Mesenchymal stem cell (in vitro differentiated cells and primary cell): ENCODE measurements around the gene REXO4.

Source experiments
- DNase-seq: peaks from one replicate; pipeline ENCODE4 v3.0.0-alpha.2; 2013
- H2AFZ ChIP-seq: one replicate; pipeline ENCODE4 v1.6.1; 2013; ENCODE audit warnings: low read depth, mild to moderate bottlenecking, control low read depth, inconsistent platforms, low read length, moderate library complexity
- H2AK5ac ChIP-seq: 2 replicates; pipeline ENCODE4 v1.6.1; 2013; ENCODE audit warnings: low read length, moderate library complexity, mild to moderate bottlenecking, inconsistent platforms; ENCODE audit not compliant: severe bottlenecking
- H2BK120ac ChIP-seq: one replicate; pipeline ENCODE4 v1.6.1; 2013; ENCODE audit warnings: low read depth, mild to moderate bottlenecking, inconsistent platforms, low read length, moderate library complexity
- H2BK12ac ChIP-seq, 2 experiments: one replicate each; pipeline ENCODE4 v1.6.1; 2013; ENCODE audit warnings: inconsistent platforms in 2 of 2, low read length in 2 of 2, mild to moderate bottlenecking in 2 of 2, moderate library complexity in 2 of 2, control low read depth in 1 of 2
- H2BK15ac ChIP-seq: one replicate; pipeline ENCODE4 v1.6.1; 2013; ENCODE audit warnings: mild to moderate bottlenecking, low read depth, inconsistent platforms; ENCODE audit not compliant: poor library complexity, severe bottlenecking
- H2BK5ac ChIP-seq: 2 replicates; pipeline ENCODE4 v1.6.1; 2013; ENCODE audit warnings: low read depth, mild to moderate bottlenecking, low read length, control low read depth, inconsistent platforms; ENCODE audit not compliant: poor library complexity, severe bottlenecking
- H3K14ac ChIP-seq, 2 experiments: one replicate each; pipeline ENCODE4 v1.6.1; 2013; ENCODE audit warnings: inconsistent platforms in 2 of 2, low read length in 2 of 2, control low read depth in 1 of 2, mild to moderate bottlenecking in 1 of 2, moderate library complexity in 1 of 2
- H3K18ac ChIP-seq, 2 experiments: one replicate each; pipeline ENCODE4 v1.6.1; 2013; ENCODE audit warnings: inconsistent platforms in 2 of 2, low read length in 2 of 2, control low read depth in 1 of 2, low read depth in 1 of 2, mild to moderate bottlenecking in 1 of 2
- H3K23ac ChIP-seq, 2 experiments: one replicate each; pipeline ENCODE4 v1.6.1; 2013; ENCODE audit warnings: inconsistent platforms in 2 of 2, low read length in 2 of 2, mild to moderate bottlenecking in 2 of 2, moderate library complexity in 2 of 2, control low read depth in 1 of 2
- H3K27ac ChIP-seq: 2 replicates; pipeline ENCODE4 v1.5.1; 2013; ENCODE audit warnings: mild to moderate bottlenecking, moderate library complexity, low read length, control low read depth, inconsistent platforms; ENCODE audit not compliant: poor library complexity, severe bottlenecking
- H3K27me3 ChIP-seq, 2 experiments: 2 replicates each; pipeline versions ENCODE4 v1.6.1 to v1.7.0; 2013; ENCODE audit warnings: low read length in 2 of 2, mild to moderate bottlenecking in 2 of 2, moderate library complexity in 2 of 2, control low read depth in 1 of 2, inconsistent platforms in 1 of 2; ENCODE audit not compliant: control insufficient read depth in 1 of 2, insufficient read depth in 1 of 2
- H3K36me3 ChIP-seq, 2 experiments: 2 replicates each; pipeline versions ENCODE4 v1.6.1 to v1.7.0; 2013; ENCODE audit warnings: low read length in 2 of 2, control low read depth in 1 of 2, inconsistent platforms in 1 of 2, low read depth in 1 of 2, mild to moderate bottlenecking in 1 of 2; ENCODE audit not compliant: insufficient read depth in 2 of 2, control insufficient read depth in 1 of 2
- H3K4ac ChIP-seq, 2 experiments: one replicate each; pipeline ENCODE4 v1.6.1; 2013; ENCODE audit warnings: inconsistent platforms in 2 of 2, low read length in 2 of 2, mild to moderate bottlenecking in 2 of 2, moderate library complexity in 2 of 2, control low read depth in 1 of 2, low read depth in 1 of 2
- H3K4me1 ChIP-seq: 2 replicates; pipeline ENCODE4 v1.6.1; 2013; ENCODE audit warnings: low read depth, low read length, control low read depth; ENCODE audit not compliant: control insufficient read depth, insufficient read depth
- H3K4me2 ChIP-seq: 2 replicates; pipeline ENCODE4 v1.6.1; 2013; ENCODE audit warnings: low read length, mild to moderate bottlenecking, inconsistent platforms; ENCODE audit not compliant: poor library complexity, severe bottlenecking
- H3K4me3 ChIP-seq, 2 experiments: 2 replicates each; pipeline versions ENCODE4 v1.5.1 to v1.7.0; 2013; ENCODE audit warnings: low read length in 2 of 2, mild to moderate bottlenecking in 2 of 2, control low read depth in 1 of 2, low read depth in 1 of 2; ENCODE audit not compliant: insufficient read depth in 1 of 2
- H3K79me1 ChIP-seq: replicated peaks from 2 replicates; pipeline ENCODE4 v1.6.1; 2013; ENCODE audit warnings: mild to moderate bottlenecking, control low read depth, low read length, inconsistent platforms; ENCODE audit not compliant: poor library complexity, severe bottlenecking
- H3K9ac ChIP-seq: 2 replicates; pipeline ENCODE4 v1.7.0; 2013; ENCODE audit warnings: mild to moderate bottlenecking, low read length, moderate library complexity
- H3K9me3 ChIP-seq: 2 replicates; pipeline ENCODE4 v1.7.0; 2013; ENCODE audit warnings: mild to moderate bottlenecking, low read length; ENCODE audit not compliant: control insufficient read depth
- H4K8ac ChIP-seq: one replicate; pipeline ENCODE4 v1.6.1; 2013; ENCODE audit warnings: inconsistent platforms, mild to moderate bottlenecking, low read length, moderate library complexity
- H4K91ac ChIP-seq: one replicate; pipeline ENCODE4 v1.6.1; 2013; ENCODE audit warnings: mild to moderate bottlenecking, low read length, inconsistent platforms
- WGBS: methylation state at CpG from one replicate; pipeline ENCODE4 v1.1.7; 2013; ENCODE audit warnings: mixed read lengths; 5-methylcytosine and 5-hydroxymethylcytosine counted together

REXO4 gene

DNA sequence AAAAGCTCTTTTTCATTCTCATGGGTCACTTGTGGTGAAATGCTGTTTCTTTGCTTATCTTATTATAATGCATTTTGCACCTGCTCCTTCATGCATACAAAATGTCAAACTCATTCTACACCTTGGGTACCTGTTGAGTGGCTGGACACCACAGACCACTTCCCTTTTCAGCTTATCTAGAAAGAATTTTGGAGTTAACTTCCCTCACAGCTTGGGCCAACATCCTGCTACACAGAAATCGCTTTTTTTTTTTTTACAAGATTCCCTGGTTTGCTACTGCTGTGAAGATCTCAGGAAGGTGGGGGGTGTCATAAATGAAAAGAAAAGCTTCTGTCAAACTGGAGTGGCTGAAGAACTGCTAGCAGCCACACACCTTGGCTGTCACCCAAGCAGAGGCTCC lies 2.6 kb downstream of the REXO4 start:
- Histone ChIP-seq H2BK5ac (no peak overlapping the region), H2BK120ac (no peak overlapping the region), H4K8ac (no peak overlapping the region), H2BK15ac (no peak overlapping the region), H3K4me2 (no peak overlapping the region), H3K18ac (no peak overlapping the region), H3K36me3 (peaks cover 44 to 59% of the 10 kb centered on the region in 2 experiments), H3K9me3 (no peaks in the 10 kb centered on the region), H4K91ac (no peak overlapping the region), H3K14ac (no peak overlapping the region), H3K9ac (no peak overlapping the region), H3K4me1 (peaks cover 12% of the 10 kb centered on the region), H3K79me1 (peaks cover 33% of the 10 kb centered on the region), H2AFZ (no peak overlapping the region), H3K4ac (no peak overlapping the region), H3K27ac (no peak overlapping the region), H2AK5ac (no peak overlapping the region), H3K4me3 (no peak overlapping the region), H3K27me3 (no peaks in the 10 kb centered on the region), H3K23ac (no peak overlapping the region), H2BK12ac (no peak overlapping the region)
- WGBS = 86% methylated on average over 1 of the region's 1 CpG
- no peak for DNase-seq

GRCh38 chr9:133408042-133408441 lies 9.8 kb downstream of the REXO4 start:
- Histone ChIP-seq H4K8ac (no peak overlapping the region), H3K9ac (no peak overlapping the region), H3K36me3 (peaks cover 69 to 85% of the 10 kb centered on the region in 2 experiments), H3K27me3 (no peaks in the 10 kb centered on the region), H3K27ac (no peak overlapping the region), H3K14ac (no peak overlapping the region), H2BK15ac (no peak overlapping the region), H3K4me2 (no peak overlapping the region), H3K9me3 (no peaks in the 10 kb centered on the region), H3K4me1 (peaks cover 5% of the 10 kb centered on the region), H3K4ac (no peak overlapping the region), H2BK5ac (no peak overlapping the region), H2BK12ac (no peak overlapping the region), H2BK120ac (no peak overlapping the region), H2AK5ac (no peak overlapping the region), H2AFZ (no peak overlapping the region), H3K18ac (no peak overlapping the region), H3K79me1 (peaks cover 36% of the 10 kb centered on the region), H4K91ac (no peak overlapping the region), H3K23ac (no peak overlapping the region), H3K4me3 (no peak overlapping the region)
- WGBS = no CpG with 5 or more reads among the region's 1 CpG
- no peak for DNase-seq

DNA sequence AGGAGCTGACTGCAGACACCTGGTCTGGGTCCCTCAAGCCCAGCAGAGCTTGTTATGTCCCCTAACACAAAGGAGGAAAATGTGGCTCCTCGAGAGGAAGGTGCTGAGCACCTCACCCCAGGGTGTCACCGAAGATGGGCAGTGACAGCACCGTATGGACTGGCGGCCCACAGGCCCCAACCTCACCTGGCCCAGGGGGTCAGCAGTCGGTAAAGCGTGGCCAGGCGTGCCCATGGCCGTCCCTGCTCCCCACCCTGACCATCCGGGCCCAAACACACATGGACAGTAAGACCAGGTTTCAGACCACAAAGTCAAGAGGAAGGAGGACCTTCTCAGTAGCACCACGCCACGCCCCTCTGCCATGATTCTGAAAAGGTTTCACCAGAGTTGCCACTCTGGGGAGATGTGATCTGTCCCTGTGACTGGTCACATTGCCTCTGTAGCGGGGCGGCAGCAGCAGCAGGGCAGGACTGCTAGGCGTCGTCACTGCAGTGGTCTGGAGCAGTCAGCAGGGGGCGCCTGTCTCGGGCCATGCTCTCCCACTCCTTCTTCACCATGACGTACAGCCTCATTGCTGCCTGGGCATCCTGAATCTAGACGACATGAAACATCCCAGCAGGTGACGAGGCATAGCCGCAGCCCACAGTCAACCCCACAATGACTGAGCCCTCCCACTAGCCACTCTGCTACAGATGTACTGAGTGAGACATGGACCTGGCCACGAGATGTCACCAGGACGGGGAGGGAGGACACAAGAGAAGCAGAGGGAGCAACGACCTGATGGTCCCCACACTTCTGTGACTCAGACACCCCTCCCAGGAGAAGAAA lies 11.1 kb downstream of the REXO4 start:
- H2BK120ac ChIP-seq = no peak overlapping the region
- no peak overlapping the region for H3K14ac ChIP-seq
- peaks cover 7% of the 10 kb centered on the region for H3K4me1 ChIP-seq
- peaks cover 25% of the 10 kb centered on the region for H3K79me1 ChIP-seq
- H2AK5ac ChIP-seq = no peak overlapping the region
- no peak overlapping the region for H2AFZ ChIP-seq
- peak overlapping the region in 1 of 2 experiments; percentile 75 for H2BK12ac ChIP-seq
- no peak overlapping the region for H3K27ac ChIP-seq
- H4K8ac ChIP-seq = peak overlapping the region; percentile 57
- H3K9ac ChIP-seq = peak overlapping the region; percentile 29
- H3K18ac ChIP-seq = no peak overlapping the region
- H2BK15ac ChIP-seq = peak overlapping the region; percentile 12
- H3K9me3 ChIP-seq = no peaks in the 10 kb centered on the region
- H3K4me2 ChIP-seq = no peak overlapping the region
- no peak overlapping the region for H3K4me3 ChIP-seq
- peak; percentile 79 for DNase-seq
- peaks cover 61 to 83% of the 10 kb centered on the region in 2 experiments for H3K36me3 ChIP-seq
- H3K4ac ChIP-seq = no peak overlapping the region
- no peak overlapping the region for H2BK5ac ChIP-seq
- no peaks in the 10 kb centered on the region for H3K27me3 ChIP-seq
- no peak overlapping the region for H3K23ac ChIP-seq
- peak overlapping the region; percentile 63 for H4K91ac ChIP-seq
- WGBS = 57% methylated on average over 24 of the region's 24 CpGs

- no peaks in the 10 kb centered on the region for H3K27me3 ChIP-seq
- no peak overlapping the region for H2BK120ac ChIP-seq
- no peak overlapping the region for H3K4me3 ChIP-seq
- H4K8ac ChIP-seq = no peak overlapping the region
- H3K9ac ChIP-seq = peak overlapping the region; percentile 51
- no peak overlapping the region for H2AK5ac ChIP-seq
- peak; percentile 32 for DNase-seq
- no peaks in the 10 kb centered on the region for H3K9me3 ChIP-seq
- H2BK5ac ChIP-seq = no peak overlapping the region
- no peak overlapping the region for H2BK12ac ChIP-seq
- peaks cover 54 to 80% of the 10 kb centered on the region in 2 experiments for H3K36me3 ChIP-seq
- H3K14ac ChIP-seq = no peak overlapping the region
- H2AFZ ChIP-seq = no peak overlapping the region
- peaks cover 7% of the 10 kb centered on the region for H3K4me1 ChIP-seq
- H3K79me1 ChIP-seq = peaks cover 18% of the 10 kb centered on the region
- H2BK15ac ChIP-seq = no peak overlapping the region
- no peak overlapping the region for H3K27ac ChIP-seq
- H4K91ac ChIP-seq = no peak overlapping the region
- peak overlapping the region in 1 of 2 experiments; percentile 13 for H3K18ac ChIP-seq
- no peak overlapping the region for H3K23ac ChIP-seq
- no peak overlapping the region for H3K4ac ChIP-seq
- 77% methylated on average over 17 of the region's 19 CpGs for WGBS
- H3K4me2 ChIP-seq = no peak overlapping the region
Observed at GRCh38 chr9:133405508-133406438, 12.0 kb downstream of the REXO4 start.
